SK-N-SH (cell line): Measurements from ENCODE around the gene TBC1D5. TPM values are rescaled to one million over a fixed set of nuclear protein-coding genes. Genes with fewer than 3 reads are reported as not detected.

ENCODE experiments used
- CTCF ChIA-PET: fragments of 300-600, 350-600 bp; formaldehyde crosslinking; extraction: SDS; loops from one replicate; lab custom pipeline; 2021; lab: Yijun Ruan, JAX
- POLR2A ChIA-PET: fragments of 350-600 bp; sonication (Branson Sonifier 250); formaldehyde crosslinking; extraction: SDS; loops from one replicate; lab custom pipeline; 2020; ENCODE audit warnings: antibody characterized with exemption, inconsistent platforms; lab: Yijun Ruan, JAX
- DNase-seq: peaks from one replicate; pipeline ENCODE4 v3.0.0; 2012
- H2AFZ ChIP-seq: fragments of 200-600 bp; sonication (generic); 2 replicates; pipeline ENCODE4 v1.8.1; 2016; ENCODE audit warnings: antibody characterized with exemption, mild to moderate bottlenecking, low read depth
- H3F3A ChIP-seq: fragments of 200-600 bp; sonication (generic); replicated peaks from 2 replicates; pipeline ENCODE3; 2016; ENCODE audit warnings: antibody characterized with exemption, mild to moderate bottlenecking; ENCODE audit not compliant: insufficient read depth
- H3K27ac ChIP-seq, 2 experiments: fragments of 200-500 bp in 1 of 2; fragments of 200-600 bp in 1 of 2; sonication (Bioruptor generic) in 1 of 2; sonication (generic), shearing (Covaris generic) in 1 of 2; 2 replicates each; pipeline versions ENCODE4 v1.5.1 to v1.6.1; 2014 to 2016; ENCODE audit warnings: low read depth in 2 of 2, inconsistent platforms in 1 of 2, low read length in 1 of 2, mild to moderate bottlenecking in 1 of 2, mixed read lengths in 1 of 2
- H3K27me3 ChIP-seq: fragments of 200-600 bp; sonication (generic), shearing (Covaris generic); 2 replicates; pipeline ENCODE4 v1.6.1; 2016; ENCODE audit warnings: mixed run types; ENCODE audit not compliant: insufficient read depth
- H3K36me3 ChIP-seq, 2 experiments: fragments of 200-500 bp in 1 of 2; fragments of 200-600 bp in 1 of 2; sonication (Bioruptor generic) in 1 of 2; sonication (generic) in 1 of 2; replicated peaks in 1 of 2; 2 replicates each; pipeline versions ENCODE3 to v1.5.1; 2014 to 2016; ENCODE audit warnings: low read length in 1 of 2, mild to moderate bottlenecking in 1 of 2; ENCODE audit not compliant: insufficient read depth in 2 of 2, control insufficient read depth in 1 of 2
- H3K4me1 ChIP-seq, 2 experiments: fragments of 200-500 bp in 1 of 2; fragments of 200-600 bp in 1 of 2; sonication (Bioruptor generic) in 1 of 2; sonication (generic), shearing (Covaris generic) in 1 of 2; 2 replicates each; pipeline versions ENCODE4 v1.5.1 to v1.6.1; 2014 to 2016; ENCODE audit warnings: low read depth in 1 of 2, low read length in 1 of 2, mixed run types in 1 of 2; ENCODE audit not compliant: insufficient read depth in 2 of 2, control insufficient read depth in 1 of 2
- H3K4me2 ChIP-seq: fragments of 200-600 bp; sonication (generic), shearing (Covaris generic); 2 replicates; pipeline ENCODE4 v1.6.1; 2017; ENCODE audit warnings: mixed run types
- H3K4me3 ChIP-seq, 2 experiments: fragments of 200-500 bp in 1 of 2; fragments of 200-600 bp in 1 of 2; sonication (Bioruptor generic) in 1 of 2; sonication (generic), shearing (Covaris generic) in 1 of 2; 2 replicates each; pipeline versions ENCODE4 v1.5.1 to v1.8.1; 2014 to 2016; ENCODE audit warnings: low read depth in 2 of 2, inconsistent platforms in 1 of 2, low read length in 1 of 2, mild to moderate bottlenecking in 1 of 2, mixed read lengths in 1 of 2, moderate library complexity in 1 of 2
- H3K79me2 ChIP-seq: fragments of 200-600 bp; sonication (generic); 2 replicates; pipeline ENCODE4 v1.8.1; 2017; ENCODE audit warnings: mild to moderate bottlenecking; ENCODE audit not compliant: insufficient read depth
- H3K9ac ChIP-seq: fragments of 200-600 bp; sonication (generic); 2 replicates; pipeline ENCODE4 v1.6.1; 2017; ENCODE audit warnings: mixed run types
- H3K9me2 ChIP-seq: fragments of 200-600 bp; sonication (generic); 2 replicates; pipeline ENCODE4 v1.6.1; 2017; ENCODE audit warnings: mixed run types
- H3K9me3 ChIP-seq: fragments of 200-600 bp; sonication (generic); 2 replicates; pipeline ENCODE4 v1.6.1; 2017; ENCODE audit warnings: mixed run types, mild to moderate bottlenecking, moderate library complexity
- H4K20me1 ChIP-seq: fragments of 200-600 bp; sonication (generic); 2 replicates; pipeline ENCODE4 v1.6.1; 2017; ENCODE audit warnings: mild to moderate bottlenecking, mixed run types; ENCODE audit not compliant: insufficient read depth
- CHD2 ChIP-seq: fragments of 150-350 bp; IDR thresholded peaks from 2 replicates; pipeline ENCODE4 v1.6.1; 2018; ENCODE audit warnings: low read length; ENCODE audit not compliant: partially characterized antibody
- EP300 ChIP-seq, 2 experiments: IDR thresholded peaks; 2 replicates each; pipeline versions ENCODE4 v1.4.0 to v1.6.1; 2012; ENCODE audit warnings: borderline replicate concordance in 1 of 2, low read depth in 1 of 2, low read length in 1 of 2
- FOXM1 ChIP-seq: IDR thresholded peaks from 2 replicates; pipeline ENCODE4 v1.4.0; 2012; ENCODE audit warnings: low read depth, mild to moderate bottlenecking
- GABPA ChIP-seq: IDR thresholded peaks from 2 replicates; pipeline ENCODE4 v1.4.0; 2012; ENCODE audit warnings: low read depth, mild to moderate bottlenecking
- GATA2 ChIP-seq: sonication (generic); formaldehyde crosslinking; IDR thresholded peaks from 2 replicates; pipeline ENCODE4 v1.5.0; 2020; ENCODE audit warnings: mild to moderate bottlenecking, missing genetic modification reagents
- NRF1 ChIP-seq: IDR thresholded peaks from 2 replicates; pipeline ENCODE4 v1.6.1; 2012; ENCODE audit warnings: low read depth, mild to moderate bottlenecking, low read length
- YY1 ChIP-seq: IDR thresholded peaks from 2 replicates; pipeline ENCODE4 v1.4.0; 2012; ENCODE audit warnings: low read depth, mild to moderate bottlenecking
- WGBS: methylation state at CpG from one replicate; pipeline ENCODE4 v1.1.6; 2017; ENCODE audit warnings: low lambda C conversion rate; 5-methylcytosine and 5-hydroxymethylcytosine counted together
- polyA plus RNA-seq, 3 experiments: library from polyadenylated mRNA; depleted of rRNA; stranded (reverse); fragments of >200 nt; gene quantifications; 2 replicates each; pipeline ENCODE4 v1.2.3, GENCODE V29; 2012
- TF ChIP-seq, protein P1 (sequence below): fragments of 150-350 bp; IDR thresholded peaks from 2 replicates; pipeline ENCODE4 v1.6.1; 2016; ENCODE audit warnings: mild to moderate bottlenecking, low read depth, low read length
- TF ChIP-seq, protein P2 (sequence below): IDR thresholded peaks from 2 replicates; pipeline ENCODE4 v1.6.1; 2012; ENCODE audit warnings: mild to moderate bottlenecking, low read depth, low read length, moderate library complexity

The TBC1D5 gene
- polyA plus RNA-seq, 1 of the 3 experiments (the other 2 are of a cell fraction): 19.5 TPM

DNA sequence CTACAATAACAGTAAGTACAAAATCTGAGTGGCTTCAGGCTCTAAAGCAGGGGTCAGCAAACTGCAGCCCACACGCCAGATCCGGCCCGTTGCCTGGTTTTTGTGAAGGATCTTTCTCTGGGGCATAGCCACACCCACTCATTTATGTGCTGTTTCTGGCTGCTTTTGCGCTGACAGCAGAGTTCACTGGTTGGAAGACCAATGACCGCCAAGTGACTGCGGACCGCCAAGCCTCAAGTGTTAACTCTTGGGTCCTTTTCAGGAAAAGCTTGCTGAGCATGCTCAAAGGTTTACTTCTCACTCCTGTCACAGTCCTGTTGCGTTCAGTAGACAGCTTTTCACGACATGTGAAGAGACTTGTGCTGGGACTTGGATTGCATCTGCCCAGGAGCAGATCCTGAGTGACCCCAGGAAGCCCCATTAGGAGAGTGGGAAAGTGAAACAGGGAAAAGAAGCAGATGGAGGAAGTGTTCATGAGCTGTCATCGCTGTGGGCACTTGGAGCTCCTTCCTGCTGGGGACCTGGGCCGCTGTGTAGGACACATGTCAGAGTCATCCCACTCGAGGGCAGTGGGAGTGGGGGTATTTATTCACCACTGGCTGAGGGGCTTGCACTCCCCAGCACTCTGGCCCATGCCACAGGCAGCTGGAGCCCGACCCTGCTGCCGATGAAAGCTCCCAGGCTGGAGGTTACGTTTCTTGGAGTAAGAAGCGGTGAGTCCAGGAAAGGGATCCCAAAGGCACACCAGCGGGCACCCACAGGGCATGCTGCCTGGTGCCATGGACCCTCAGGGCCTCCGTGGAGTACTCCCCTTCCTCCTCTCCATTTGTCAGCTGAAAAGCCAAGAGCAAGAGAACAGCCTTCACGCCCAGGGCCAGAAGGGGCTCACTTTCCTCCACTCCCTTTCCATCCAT is 608.5 kb downstream of the TBC1D5 start:
- Histone ChIP-seq H3K4me2 (no peak overlapping the region), H4K20me1 (no peaks in the 10 kb centered on the region), H3K79me2 (no peaks in the 10 kb centered on the region), H3K9me3 (no peaks in the 10 kb centered on the region), H3K27ac (no peak overlapping the region), H3K9me2 (no peaks in the 10 kb centered on the region), H2AFZ (no peak overlapping the region), H3K4me3 (no peak overlapping the region), H3K9ac (no peak overlapping the region)
- ChIA-PET POLR2A (no interaction called here), CTCF (interaction anchor here (1.0 kb wide), 1 partner anchor 533 kb away, joined by 3 read pairs; no protein-coding TSS in a partner anchor)
- 72% methylated on average over 19 of the region's 19 CpGs for WGBS
- no peak for DNase-seq
- TF ChIP-seq YY1: no peak
- no peak for TF ChIP-seq GABPA
- no peak for TF ChIP-seq NRF1
- TF ChIP-seq CHD2: no peak
- no peak for TF ChIP-seq EP300 (IDR thresholded peaks at IDR 0.05; ENCODE audit: borderline replicate concordance in 1 of 2, low read depth in 1 of 2, low read length in 1 of 2)
- TF ChIP-seq, protein P1, sequence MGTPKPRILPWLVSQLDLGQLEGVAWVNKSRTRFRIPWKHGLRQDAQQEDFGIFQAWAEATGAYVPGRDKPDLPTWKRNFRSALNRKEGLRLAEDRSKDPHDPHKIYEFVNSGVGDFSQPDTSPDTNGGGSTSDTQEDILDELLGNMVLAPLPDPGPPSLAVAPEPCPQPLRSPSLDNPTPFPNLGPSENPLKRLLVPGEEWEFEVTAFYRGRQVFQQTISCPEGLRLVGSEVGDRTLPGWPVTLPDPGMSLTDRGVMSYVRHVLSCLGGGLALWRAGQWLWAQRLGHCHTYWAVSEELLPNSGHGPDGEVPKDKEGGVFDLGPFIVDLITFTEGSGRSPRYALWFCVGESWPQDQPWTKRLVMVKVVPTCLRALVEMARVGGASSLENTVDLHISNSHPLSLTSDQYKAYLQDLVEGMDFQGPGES: no peak
- TF ChIP-seq, all 33 proteins: peak for 0
- H3K36me3 ChIP-seq: no peaks in the 10 kb centered on the region
- H3F3A ChIP-seq: no peaks in the 10 kb centered on the region
- H3K4me1 ChIP-seq: no peaks in the 10 kb centered on the region
- H3K27me3 ChIP-seq: no peaks in the 10 kb centered on the region

DNA sequence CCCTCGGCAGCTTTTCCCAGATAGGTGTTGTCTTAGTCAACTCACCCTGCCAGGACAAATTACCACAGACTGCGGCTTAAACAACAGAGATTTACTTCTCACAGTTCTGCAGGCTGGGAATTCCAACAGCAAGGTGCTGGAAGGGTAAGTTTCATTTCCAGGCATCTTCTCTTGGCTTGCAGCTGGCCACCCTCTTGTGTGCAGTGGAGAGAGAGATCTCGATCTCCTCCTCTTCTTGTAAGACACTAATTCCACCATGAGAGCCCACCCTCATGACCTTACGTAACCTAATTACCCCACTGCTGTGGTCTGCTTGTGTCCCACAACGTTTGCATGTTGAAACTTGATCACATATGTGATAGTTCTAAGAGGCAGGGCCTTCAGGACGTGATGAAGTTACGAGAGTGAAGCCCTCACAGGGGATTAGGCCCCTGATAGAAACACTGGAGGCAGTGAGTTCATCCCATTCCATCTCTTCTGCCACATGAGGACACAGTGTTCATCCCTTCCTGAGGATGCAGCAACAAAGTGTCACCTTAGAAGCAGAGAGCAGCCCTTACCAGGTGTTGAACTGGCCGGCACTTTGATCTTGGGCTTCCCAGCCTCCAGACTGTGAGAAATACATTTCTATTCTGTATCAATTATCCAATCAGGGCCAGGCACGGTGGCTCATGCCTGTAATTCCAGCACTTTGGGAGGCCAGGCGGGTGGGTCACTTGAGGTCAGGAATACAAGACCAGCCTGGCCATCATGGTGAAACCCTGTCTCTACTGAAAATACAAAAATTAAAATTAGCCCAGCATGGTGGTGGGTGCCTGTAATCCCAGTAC is 609.9 kb downstream of the TBC1D5 start:
- Histone ChIP-seq H3K9ac (no peak overlapping the region), H4K20me1 (no peaks in the 10 kb centered on the region), H3K4me2 (no peak overlapping the region), H3K79me2 (no peaks in the 10 kb centered on the region), H3K4me1 (no peaks in the 10 kb centered on the region), H2AFZ (no peak overlapping the region), H3K9me2 (no peaks in the 10 kb centered on the region), H3K27ac (no peak overlapping the region), H3K9me3 (no peaks in the 10 kb centered on the region), H3K36me3 (no peaks in the 10 kb centered on the region), H3F3A (no peaks in the 10 kb centered on the region), H3K4me3 (no peak overlapping the region), H3K27me3 (no peaks in the 10 kb centered on the region)
- 53% methylated on average over 10 of the region's 10 CpGs for WGBS
- TF ChIP-seq FOXM1: no peak
- no peak for TF ChIP-seq GATA2 (CRISPR knock-in tag)
- TF ChIP-seq, protein P2, sequence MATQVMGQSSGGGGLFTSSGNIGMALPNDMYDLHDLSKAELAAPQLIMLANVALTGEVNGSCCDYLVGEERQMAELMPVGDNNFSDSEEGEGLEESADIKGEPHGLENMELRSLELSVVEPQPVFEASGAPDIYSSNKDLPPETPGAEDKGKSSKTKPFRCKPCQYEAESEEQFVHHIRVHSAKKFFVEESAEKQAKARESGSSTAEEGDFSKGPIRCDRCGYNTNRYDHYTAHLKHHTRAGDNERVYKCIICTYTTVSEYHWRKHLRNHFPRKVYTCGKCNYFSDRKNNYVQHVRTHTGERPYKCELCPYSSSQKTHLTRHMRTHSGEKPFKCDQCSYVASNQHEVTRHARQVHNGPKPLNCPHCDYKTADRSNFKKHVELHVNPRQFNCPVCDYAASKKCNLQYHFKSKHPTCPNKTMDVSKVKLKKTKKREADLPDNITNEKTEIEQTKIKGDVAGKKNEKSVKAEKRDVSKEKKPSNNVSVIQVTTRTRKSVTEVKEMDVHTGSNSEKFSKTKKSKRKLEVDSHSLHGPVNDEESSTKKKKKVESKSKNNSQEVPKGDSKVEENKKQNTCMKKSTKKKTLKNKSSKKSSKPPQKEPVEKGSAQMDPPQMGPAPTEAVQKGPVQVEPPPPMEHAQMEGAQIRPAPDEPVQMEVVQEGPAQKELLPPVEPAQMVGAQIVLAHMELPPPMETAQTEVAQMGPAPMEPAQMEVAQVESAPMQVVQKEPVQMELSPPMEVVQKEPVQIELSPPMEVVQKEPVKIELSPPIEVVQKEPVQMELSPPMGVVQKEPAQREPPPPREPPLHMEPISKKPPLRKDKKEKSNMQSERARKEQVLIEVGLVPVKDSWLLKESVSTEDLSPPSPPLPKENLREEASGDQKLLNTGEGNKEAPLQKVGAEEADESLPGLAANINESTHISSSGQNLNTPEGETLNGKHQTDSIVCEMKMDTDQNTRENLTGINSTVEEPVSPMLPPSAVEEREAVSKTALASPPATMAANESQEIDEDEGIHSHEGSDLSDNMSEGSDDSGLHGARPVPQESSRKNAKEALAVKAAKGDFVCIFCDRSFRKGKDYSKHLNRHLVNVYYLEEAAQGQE: no peak
- ChIA-PET CTCF (no interaction called here), POLR2A (no interaction called here)
- no peak for DNase-seq
